ENCODE results near the gene OR8B8. TPM values are rescaled to one million over a fixed set of nuclear protein-coding genes. Genes with fewer than 3 reads are reported as not detected.
A peak's percentile ranks its signal among the peaks of the same experiment; 100 is the strongest.
"Not testable (repeated sequence)": the region's sequence is repeated elsewhere in the genome, so short reads cannot be mapped to it uniquely, and the experiment has no call there.

Gene OR8B8
- total and polyA plus RNA-seq, 2 of the 4 experiments (the other 2 are of a cell fraction), result not detected

DNA sequence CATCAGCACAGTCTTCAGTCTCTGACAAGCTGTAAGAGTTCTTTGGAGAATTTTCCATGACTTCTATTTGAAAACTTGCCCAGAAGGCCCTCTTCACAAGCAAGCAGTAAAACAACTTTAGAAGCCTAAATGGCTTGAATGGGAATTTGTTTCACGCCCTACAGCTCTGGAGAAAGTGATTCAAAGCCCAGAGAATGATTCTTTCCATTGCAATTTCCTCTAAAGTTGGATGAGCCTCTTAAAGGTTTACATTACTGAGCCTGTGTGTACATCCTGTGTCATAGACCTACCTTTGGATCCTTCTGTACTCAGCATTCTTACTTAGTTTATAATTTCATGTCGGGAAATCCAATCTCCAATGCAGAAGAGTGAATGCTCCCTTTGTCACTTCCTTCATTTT is 39.9 kb downstream of the OR8B8 start:
- dilution Hi-C loops (cut with HindIII; ENCODE audit: low sequenced_read_pairs, unreplicated experiment), result no loop called here
- POLR2A ChIA-PET (ENCODE audit: unreplicated experiment), result no interaction called here
- Histone ChIP-seq H2BK20ac (ENCODE audit: low read depth, low read length) (peak overlapping the region; percentile 49; the same call in 1 of the 2 replicates), H4K91ac (ENCODE audit: insufficient read depth, low read depth, low read length) (peak overlapping the region; percentile 3; the same call in 1 of the 2 replicates), H2BK15ac (ENCODE audit: low read depth, low read length) (peak overlapping the region; percentile 21; the same call in 1 of the 3 replicates), H3K79me1 (ENCODE audit: low read depth in 1 of 2, low read length in 2 of 2) (no peaks in the 10 kb centered on the region), H3K36me3 (ENCODE audit: control insufficient read depth, insufficient read depth, low read length) (no peaks in the 10 kb centered on the region), H2BK5ac (ENCODE audit: low read depth, low read length, poor library complexity, severe bottlenecking) (peak overlapping the region; percentile 67), H2AK5ac (ENCODE audit: low read depth, low read length) (no peak overlapping the region), H3K27ac (ENCODE audit: insufficient read depth, low read length) (no peak overlapping the region), H2AFZ (replicated peaks; ENCODE audit: low read length, poor library complexity) (peak overlapping the region; percentile 46), H4K5ac (ENCODE audit: low read depth, low read length) (peak overlapping the region; percentile 11; the same call in 1 of the 2 replicates), H2BK120ac (ENCODE audit: low read depth, low read length) (peak overlapping the region; percentile 45; the same call in 1 of the 2 replicates), H2AK9ac (replicated peaks; ENCODE audit: low read depth, low read length, poor library complexity) (no peak overlapping the region), H4K8ac (ENCODE audit: low read depth in 2 of 2, low read length in 2 of 2) (0 out of 4 replicates have a peak overlapping the region, but pooled peaks of 1 of the 2 experiments have one; percentile 18), H3K23ac (ENCODE audit: low read depth, low read length) (no peak overlapping the region), H3K4me2 (ENCODE audit: low read depth, low read length) (peak overlapping the region; percentile 33; the same call in 1 of the 2 replicates), H4K20me1 (ENCODE audit: insufficient read depth, low read length) (no peaks in the 10 kb centered on the region), H3K9ac (ENCODE audit: low read depth, low read length) (no peak overlapping the region), H3K14ac (replicated peaks; ENCODE audit: low read depth, low read length) (0 out of 2 replicates have a peak overlapping the region, but pooled peaks have one; percentile 27), H3K27me3 (ENCODE audit: control insufficient read depth, insufficient read depth, low read length) (peaks cover 1% of the 10 kb centered on the region; the same call in 1 of the 2 replicates), H3K4me1 (ENCODE audit: control insufficient read depth, insufficient read depth, low read length) (peaks cover 3% of the 10 kb centered on the region; the same call in 1 of the 2 replicates), H3K9me1 (ENCODE audit: insufficient read depth, low read length) (no peaks in the 10 kb centered on the region), H3K4me3 (ENCODE audit: insufficient read depth, low read depth, low read length) (no peak overlapping the region), H3K56ac (ENCODE audit: extremely low read depth, insufficient read depth, low read length) (no peak overlapping the region), H3K9me3 (ENCODE audit: control insufficient read depth, insufficient read depth, low read length) (no peaks in the 10 kb centered on the region), H3K4ac (ENCODE audit: low read depth, low read length) (0 out of 2 replicates have a peak overlapping the region, but pooled peaks have one; percentile 0), H3K18ac (ENCODE audit: low read depth, low read length) (no peak overlapping the region)
- peak; percentile 63 for ATAC-seq (ENCODE audit: low read depth)
- peak; percentile 62 for DNase-seq
- TF ChIP-seq, protein P1, sequence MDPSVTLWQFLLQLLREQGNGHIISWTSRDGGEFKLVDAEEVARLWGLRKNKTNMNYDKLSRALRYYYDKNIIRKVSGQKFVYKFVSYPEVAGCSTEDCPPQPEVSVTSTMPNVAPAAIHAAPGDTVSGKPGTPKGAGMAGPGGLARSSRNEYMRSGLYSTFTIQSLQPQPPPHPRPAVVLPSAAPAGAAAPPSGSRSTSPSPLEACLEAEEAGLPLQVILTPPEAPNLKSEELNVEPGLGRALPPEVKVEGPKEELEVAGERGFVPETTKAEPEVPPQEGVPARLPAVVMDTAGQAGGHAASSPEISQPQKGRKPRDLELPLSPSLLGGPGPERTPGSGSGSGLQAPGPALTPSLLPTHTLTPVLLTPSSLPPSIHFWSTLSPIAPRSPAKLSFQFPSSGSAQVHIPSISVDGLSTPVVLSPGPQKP (IDR thresholded peaks at IDR 0.05; ENCODE audit: borderline replicate concordance, low read depth, low read length), result no peak
- TF ChIP-seq SMC3 (IDR thresholded peaks at IDR 0.05; ENCODE audit: low read depth, low read length) (no peak), FOS (IDR thresholded peaks at IDR 0.05; ENCODE audit: low read depth, low read length) (no peak), RFX5 (IDR thresholded peaks at IDR 0.05; ENCODE audit: low read depth, low read length) (no peak), RCOR1 (IDR thresholded peaks at IDR 0.05; ENCODE audit: insufficient replicate concordance, low read length) (no peak)
- CTCF ChIA-PET, result interaction anchor here (0.6 kb wide), 1 partner anchor 266 kb away, joined by 5 read pairs; no protein-coding TSS in a partner anchor
- intact Hi-C loops (cut with micrococcal nuclease), result loop anchor here (10.0 kb wide), 1 partner anchor 459 kb away; the partner anchor contains the start of gene ROBO3
- no TSS peak for BruUV-seq (replicated peaks)
- 0% methylated on average over 1 of the region's 2 CpGs; no CpG with 5 or more reads in 1 of the 2 experiments for WGBS, 2 experiments (ENCODE audit: extremely low coverage in 2 of 2, insufficient read length in 1 of 2)
- in situ Hi-C loops (cut with MboI; ENCODE audit: low sequenced_read_pairs), result loop anchor here (25.0 kb wide), 1 partner anchor 407 kb away; the partner anchor contains the start of gene MSANTD2

GRCh38 chr11:124403186-124403585 is 42.3 kb downstream of the OR8B8 start:
- H3K23ac ChIP-seq (ENCODE audit: low read depth, low read length); H3K27ac ChIP-seq (ENCODE audit: insufficient read depth, low read length); H2BK15ac ChIP-seq (ENCODE audit: low read depth, low read length); H3K14ac ChIP-seq (replicated peaks; ENCODE audit: low read depth, low read length); H3K9ac ChIP-seq (ENCODE audit: low read depth, low read length); H4K8ac ChIP-seq (ENCODE audit: low read depth in 2 of 2, low read length in 2 of 2); ATAC-seq (ENCODE audit: low read depth); H3K56ac ChIP-seq (ENCODE audit: extremely low read depth, insufficient read depth, low read length); H2BK5ac ChIP-seq (ENCODE audit: low read depth, low read length, poor library complexity, severe bottlenecking); H3K79me1 ChIP-seq (ENCODE audit: low read depth in 1 of 2, low read length in 2 of 2); H3K4me1 ChIP-seq (ENCODE audit: control insufficient read depth, insufficient read depth, low read length); H3K18ac ChIP-seq (ENCODE audit: low read depth, low read length); H2AK5ac ChIP-seq (ENCODE audit: low read depth, low read length); H2AFZ ChIP-seq (replicated peaks; ENCODE audit: low read length, poor library complexity); H2AK9ac ChIP-seq (replicated peaks; ENCODE audit: low read depth, low read length, poor library complexity); H2BK120ac ChIP-seq (ENCODE audit: low read depth, low read length); H4K91ac ChIP-seq (ENCODE audit: insufficient read depth, low read depth, low read length); H3K4me2 ChIP-seq (ENCODE audit: low read depth, low read length); dilution Hi-C loops (cut with HindIII; ENCODE audit: low sequenced_read_pairs, unreplicated experiment); H3K4me3 ChIP-seq (ENCODE audit: insufficient read depth, low read depth, low read length); H3K36me3 ChIP-seq (ENCODE audit: control insufficient read depth, insufficient read depth, low read length); H3K9me3 ChIP-seq (ENCODE audit: control insufficient read depth, insufficient read depth, low read length); H4K20me1 ChIP-seq (ENCODE audit: insufficient read depth, low read length); H3K9me1 ChIP-seq (ENCODE audit: insufficient read depth, low read length); H4K5ac ChIP-seq (ENCODE audit: low read depth, low read length); H3K27me3 ChIP-seq (ENCODE audit: control insufficient read depth, insufficient read depth, low read length); DNase-seq; BruUV-seq (replicated peaks); H2BK20ac ChIP-seq (ENCODE audit: low read depth, low read length); H3K4ac ChIP-seq (ENCODE audit: low read depth, low read length); POLR2A ChIA-PET (ENCODE audit: unreplicated experiment): not testable (repeated sequence)
- CTCF ChIA-PET, result interaction anchor here (0.8 to 1.5 kb wide), 3 partner anchors 11 to 198 kb away, joined by 3 to 10 read pairs (median 4); no protein-coding TSS in a partner anchor
- in situ Hi-C loops (cut with MboI; ENCODE audit: low sequenced_read_pairs), result loop anchor here (25.0 kb wide), 1 partner anchor 409 kb away; the partner anchor contains the start of gene MSANTD2
- 100% methylated on average over 5 of the region's 27 CpGs; no CpG with 5 or more reads in 1 of the 2 experiments for WGBS, 2 experiments (ENCODE audit: extremely low coverage in 2 of 2, insufficient read length in 1 of 2)
- intact Hi-C loops (cut with micrococcal nuclease), result loop anchor here (5.0 to 10.0 kb wide), 3 partner anchors 116 to 462 kb away; partner anchors contain the start of gene ROBO3
